Naive thymus-derived CD8-positive, alpha-beta T cell (primary cell): ENCODE measurements around the gene GCDH. TPM values are rescaled to one million over a fixed set of nuclear protein-coding genes. Genes with fewer than 3 reads are reported as not detected.
"Not testable (repeated sequence)": the region's sequence is repeated elsewhere in the genome, so short reads cannot be mapped to it uniquely, and the experiment has no call there.

Experiments used
- ATAC-seq, 2 donors: fragments of 150-1000 bp; cut with Tn5 transposase in 1 of 2; sonication (Bioruptor Pico), chemical (Tn5 transposase) in 1 of 2; 1 replicate in 1 of 2; 2 replicates in 1 of 2; pipeline ENCODE4 v1.10.0; 2021; ENCODE audit warnings: mild to moderate bottlenecking in 2 of 2, moderate library complexity in 2 of 2
- POLR2A ChIA-PET: fragments of 350-600 bp; sonication (Branson Sonifier 250); formaldehyde crosslinking; loops from one replicate; lab custom pipeline; 2021; ENCODE audit warnings: antibody characterized with exemption; lab: Charles Lee
- DNase-seq, 10 donors: peaks; one replicate each; pipeline versions ENCODE4 v3.0.0 to v3.0.0-alpha.2; 2020 to 2022
- H3K27ac Mint-ChIP-seq, 10 donors: one replicate each; pipeline ENCODE4 v1.8.0; 2020 to 2022; ENCODE audit warnings: mild to moderate bottlenecking in 10 of 10, mixed read lengths in 10 of 10, moderate library complexity in 4 of 10, inconsistent platforms in 1 of 10
- H3K27me3 Mint-ChIP-seq, 5 donors: one replicate each; pipeline ENCODE4 v1.8.0; 2021 to 2022; ENCODE audit warnings: mixed read lengths in 5 of 5
- H3K36me3 Mint-ChIP-seq, 3 donors: one replicate each; pipeline ENCODE4 v1.8.0; 2020 to 2022; ENCODE audit warnings: mixed read lengths in 3 of 3, mild to moderate bottlenecking in 2 of 3, inconsistent platforms in 1 of 3
- H3K4me1 Mint-ChIP-seq, 4 donors: one replicate each; pipeline ENCODE4 v1.8.0; 2021 to 2022; ENCODE audit warnings: mixed read lengths in 4 of 4
- H3K4me3 Mint-ChIP-seq, 10 donors: one replicate each; pipeline ENCODE4 v1.8.0; 2020 to 2022; ENCODE audit warnings: mild to moderate bottlenecking in 10 of 10, mixed read lengths in 10 of 10, moderate library complexity in 6 of 10, inconsistent platforms in 1 of 10
- H3K9me3 Mint-ChIP-seq, 9 donors: one replicate each; pipeline ENCODE4 v1.8.0; 2020 to 2022; ENCODE audit warnings: mixed read lengths in 9 of 9, mild to moderate bottlenecking in 3 of 9, inconsistent platforms in 1 of 9, moderate library complexity in 1 of 9
- polyA plus RNA-seq, 3 donors: library from polyadenylated mRNA; unstranded; fragments of 300-500 nt; fragmentation: Illumina TruSeq; gene quantifications; one replicate each; pipeline ENCODE4 v1.2.3, GENCODE V29; 2021
- total RNA-seq, 8 experiments: library from RNA in 2 of 8; stranded (reverse) in 2 of 8; gene quantifications; one replicate each; pipeline ENCODE4 v1.2.3 and lab custom pipeline; 2021 to 2026

The GCDH gene
- total RNA-seq = 10 to 100 TPM; 68.5 to 69.8 TPM
- polyA plus RNA-seq = 10 to 100 TPM; 18.0 to 20.7 (median 19.8) TPM
- 42.3 to 65.8 (median 48.8) reads per million in 6 experiments for total RNA-seq (lab: John Stamatoyannopoulos, UW)

DNA sequence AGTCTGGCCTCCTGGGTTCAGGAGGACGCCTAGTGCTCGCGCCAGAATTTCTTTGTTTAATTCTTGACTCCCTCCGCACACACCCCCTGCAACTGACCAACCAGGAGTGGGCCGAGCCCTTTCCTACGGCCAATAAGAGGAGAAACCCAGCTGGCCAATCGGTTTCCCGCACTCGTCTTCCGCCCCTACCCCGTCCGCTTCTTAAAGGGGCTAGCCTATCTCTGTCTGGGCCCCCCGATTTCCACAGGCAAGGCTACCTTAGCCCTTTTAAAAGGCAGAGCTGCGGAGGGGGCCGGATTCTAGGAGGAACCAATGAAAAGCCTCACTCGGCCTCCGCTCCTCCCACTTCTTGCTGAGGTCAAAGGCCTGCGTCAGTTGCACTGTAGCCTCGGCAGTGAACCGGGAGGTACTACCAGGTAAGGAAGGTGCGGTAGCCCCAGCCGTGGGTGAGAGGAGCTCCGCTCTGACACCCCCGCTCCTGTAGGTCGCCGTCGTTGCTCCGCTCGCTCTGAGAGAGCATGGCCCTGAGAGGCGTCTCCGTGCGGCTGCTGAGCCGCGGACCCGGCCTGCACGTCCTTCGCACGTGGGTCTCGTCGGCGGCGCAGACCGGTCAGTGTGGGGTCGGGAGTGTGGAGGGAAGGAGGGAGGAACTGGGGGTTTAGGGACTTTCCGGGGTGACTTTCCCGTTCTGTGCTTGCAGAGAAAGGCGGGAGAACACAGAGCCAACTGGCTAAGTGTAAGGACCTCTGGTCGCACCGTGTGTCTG is at the start of gene GCDH:
Gene GCDH, plus strand, starts transcription at position 374 of the 766 bp plus-strand sequence. Its CDS starts 145 bp downstream, at position 519.
- Mint-ChIP-seq H3K4me1 (peaks cover 13 to 39% (median 27%) of the 10 kb centered on the region in 4 donors), H3K4me3 (peak within 1 kb of the TSS; percentile 95 to 100 (median 99)), H3K27ac (peak within 1 kb of the TSS; percentile 91 to 100 (median 98)), H3K36me3 (peaks cover 0 to 30% (median 7%) of the 10 kb centered on the region in 3 donors), H3K27me3 (no peaks in the 10 kb centered on the region), H3K9me3 (no peaks in the 10 kb centered on the region)
- POLR2A ChIA-PET = interaction anchor here (0.6 to 6.7 kb wide), 31 partner anchors 9 to 279 kb away, joined by 3 to 56 read pairs (median 5); partner anchors contain the start of genes CALR, DNASE2, FARSA and FBXW9
- DNase-seq (peak; percentile 81 to 98 (median 96)), ATAC-seq (peak; percentile 90 to 91)

DNA sequence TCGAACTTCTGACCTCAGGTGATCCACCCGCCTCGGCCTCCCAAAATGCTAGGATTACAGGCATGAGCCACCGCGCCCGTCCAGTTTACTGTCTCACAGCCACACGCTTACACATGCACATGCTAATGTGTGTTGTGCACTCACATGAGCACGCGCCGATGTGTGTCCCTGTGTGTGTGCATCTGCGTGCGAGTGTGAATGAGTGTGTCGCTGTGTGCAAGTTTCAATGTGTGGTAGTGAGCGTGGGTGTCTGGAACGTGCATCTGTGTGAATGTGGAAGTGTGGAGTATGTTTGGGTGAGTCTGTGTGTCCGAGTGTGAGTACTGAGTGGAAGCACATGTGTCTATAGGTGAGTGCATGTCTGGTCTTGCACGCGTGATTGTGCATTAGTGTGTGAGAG is 48.4 kb upstream of the GCDH start:
- H3K4me3 Mint-ChIP-seq = peak overlapping the region in 1 of 10 donors; percentile 11
- H3K4me1 Mint-ChIP-seq = peaks cover 21 to 36% (median 34%) of the 10 kb centered on the region in 4 donors
- H3K36me3 Mint-ChIP-seq = peaks cover 0 to 11% (median 2%) of the 10 kb centered on the region in 3 donors
- no peak overlapping the region for H3K27ac Mint-ChIP-seq
- H3K9me3 Mint-ChIP-seq = no peaks in the 10 kb centered on the region
- ATAC-seq (no peak), DNase-seq (no peak)
- peaks cover 43 to 88% (median 56%) of the 10 kb centered on the region in 5 donors for H3K27me3 Mint-ChIP-seq
- POLR2A ChIA-PET = no interaction called here

- ATAC-seq (no peak), DNase-seq (no peak)
- H3K4me3 Mint-ChIP-seq = no peak overlapping the region
- no peaks in the 10 kb centered on the region for H3K9me3 Mint-ChIP-seq
- POLR2A ChIA-PET = no interaction called here
- H3K27me3 Mint-ChIP-seq = peaks cover 38 to 83% (median 54%) of the 10 kb centered on the region in 5 donors
- no peak overlapping the region for H3K27ac Mint-ChIP-seq
- H3K36me3 Mint-ChIP-seq = peaks cover 0 to 11% (median 2%) of the 10 kb centered on the region in 3 donors
- H3K4me1 Mint-ChIP-seq = peaks cover 23 to 39% (median 34%) of the 10 kb centered on the region in 4 donors
Measured at GRCh38 chr19:12843328-12843727, 47.6 kb upstream of the GCDH start.

- POLR2A ChIA-PET = interaction anchor here (0.5 kb wide), 2 partner anchors 36 to 117 kb away, joined by 3 to 5 read pairs; no protein-coding TSS in a partner anchor
- Mint-ChIP-seq H3K4me3 (no peak overlapping the region), H3K27ac (no peak overlapping the region), H3K9me3 (no peaks in the 10 kb centered on the region), H3K27me3 (peaks cover 38 to 75% (median 56%) of the 10 kb centered on the region in 5 donors), H3K4me1 (peaks cover 21 to 31% (median 29%) of the 10 kb centered on the region in 4 donors), H3K36me3 (peaks cover 0 to 11% (median 2%) of the 10 kb centered on the region in 3 donors)
- DNase-seq (no peak), ATAC-seq (no peak)
Measured at GRCh38 chr19:12843999-12844732, 46.8 kb upstream of the GCDH start.

GRCh38 chr19:12846613-12847012 is 44.3 kb upstream of the GCDH start:
- not testable (repeated sequence) for H3K27ac Mint-ChIP-seq, H3K9me3 Mint-ChIP-seq, H3K36me3 Mint-ChIP-seq, ATAC-seq, DNase-seq
- POLR2A ChIA-PET = interaction anchor here (0.6 to 2.1 kb wide), 6 partner anchors 46 to 1843 kb away, joined by 3 to 8 read pairs (median 4); no protein-coding TSS in a partner anchor
- H3K4me1 Mint-ChIP-seq = peaks cover 7 to 11% (median 9%) of the 10 kb centered on the region in 4 donors
- H3K27me3 Mint-ChIP-seq = peaks cover 21 to 52% (median 34%) of the 10 kb centered on the region in 5 donors
- H3K4me3 Mint-ChIP-seq = peak overlapping the region in 1 of 10 donors; percentile 6

DNA sequence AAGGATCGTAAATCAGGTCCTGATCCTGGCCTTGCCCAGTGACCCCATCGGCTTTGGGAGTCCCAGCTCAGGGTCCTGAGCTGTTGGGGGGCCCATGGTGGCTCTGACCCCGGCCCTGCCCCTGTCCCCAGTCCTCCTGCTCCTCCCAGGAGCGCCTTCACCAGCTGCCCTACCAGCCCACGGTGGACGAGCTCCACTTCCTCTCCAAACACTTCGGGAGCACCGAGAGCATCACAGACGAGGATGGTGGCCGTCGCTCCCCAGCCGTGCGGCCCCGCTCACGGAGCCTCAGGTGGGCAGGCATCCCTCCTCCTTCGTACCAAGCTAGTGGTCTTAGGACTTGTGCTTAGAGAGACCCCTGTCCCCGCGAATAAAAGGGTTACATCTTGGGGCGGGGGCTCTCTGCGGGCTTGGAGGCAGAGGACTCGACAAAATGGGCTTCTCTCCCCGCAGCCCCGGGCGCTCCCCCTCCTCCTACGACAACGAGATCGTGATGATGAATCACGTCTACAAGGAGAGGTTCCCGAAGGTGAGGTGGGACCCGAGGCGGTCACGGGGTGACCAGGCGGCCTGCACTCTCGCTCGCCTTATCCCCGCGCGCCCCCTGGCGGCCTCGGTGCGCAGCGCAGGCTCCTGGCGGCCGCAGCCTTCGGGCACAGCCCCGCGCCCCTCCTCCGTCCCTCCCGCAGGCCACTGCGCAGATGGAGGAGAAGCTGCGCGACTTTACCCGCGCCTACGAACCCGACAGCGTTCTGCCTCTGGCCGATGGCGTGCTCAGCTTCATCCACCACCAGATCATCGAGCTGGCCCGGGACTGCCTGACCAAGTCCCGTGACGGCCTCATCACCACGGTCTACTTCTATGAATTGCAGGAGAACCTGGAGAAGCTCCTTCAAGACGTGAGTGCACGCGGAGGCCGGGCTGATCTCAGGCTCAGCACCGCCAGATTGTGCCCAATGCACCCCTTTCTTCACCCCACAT is 43.5 kb upstream of the GCDH start:
- peak overlapping the region in 1 of 10 donors; percentile 76 for H3K27ac Mint-ChIP-seq
- POLR2A ChIA-PET = interaction anchor here (0.5 to 2.1 kb wide), 10 partner anchors 15 to 1842 kb away, joined by 3 to 8 read pairs (median 4); no protein-coding TSS in a partner anchor
- ATAC-seq (peak; percentile 94 to 98), DNase-seq (peak; percentile 56 to 85 (median 79))
- peaks cover 3 to 7% (median 6%) of the 10 kb centered on the region in 4 donors for H3K4me1 Mint-ChIP-seq
- H3K4me3 Mint-ChIP-seq = peak overlapping the region in 8 of 10 donors; percentile 29 to 67 (median 50)
- H3K27me3 Mint-ChIP-seq = peaks cover 16 to 46% (median 28%) of the 10 kb centered on the region in 5 donors
- no peaks in the 10 kb centered on the region for H3K9me3 Mint-ChIP-seq
- H3K36me3 Mint-ChIP-seq = peaks cover 0 to 2% (median 0%) of the 10 kb centered on the region in 3 donors

DNA sequence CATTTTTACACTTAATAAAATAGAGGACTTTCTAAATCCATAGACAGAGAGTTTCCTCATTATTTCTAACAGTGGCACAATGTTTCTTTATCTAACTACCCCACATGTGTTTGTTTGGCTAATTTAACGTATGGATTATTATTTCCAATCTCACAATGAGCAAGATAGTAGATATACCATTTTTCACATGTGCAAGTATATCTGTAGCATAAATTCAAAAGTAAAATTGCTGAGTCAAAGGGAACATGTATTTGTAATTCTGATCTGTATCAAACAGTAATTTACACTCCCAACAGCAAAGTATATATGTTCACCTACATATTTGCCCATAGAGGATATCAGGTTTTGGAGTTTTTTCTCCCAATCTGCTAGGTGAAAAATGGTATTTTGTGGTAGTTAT is 34.3 kb upstream of the GCDH start:
- no peaks in the 10 kb centered on the region for H3K4me1 Mint-ChIP-seq
- POLR2A ChIA-PET = interaction anchor here (0.6 kb wide), 1 partner anchor 26 kb away, joined by 3 read pairs; no protein-coding TSS in a partner anchor

GRCh38 chr19:12858041-12858928 is 32.7 kb upstream of the GCDH start:
- Mint-ChIP-seq H3K9me3 (peaks cover 0 to 18% (median 3%) of the 10 kb centered on the region in 9 donors), H3K27ac (no peak overlapping the region), H3K36me3 (peaks cover 0 to 8% (median 2%) of the 10 kb centered on the region in 3 donors), H3K4me3 (no peak overlapping the region), H3K27me3 (peaks cover 0 to 2% (median 0%) of the 10 kb centered on the region in 5 donors), H3K4me1 (no peaks in the 10 kb centered on the region)
- POLR2A ChIA-PET = interaction anchor here (0.6 kb wide), 1 partner anchor 27 kb away, joined by 3 read pairs; no protein-coding TSS in a partner anchor
- DNase-seq (peak in 1 of 10 donors; percentile 58), ATAC-seq (no peak)

More for the DNA sequence above, 34.3 kb upstream of the GCDH start:
- Mint-ChIP-seq H3K9me3 (peaks cover 0 to 18% (median 3%) of the 10 kb centered on the region in 9 donors), H3K4me3 (no peak overlapping the region), H3K27ac (no peak overlapping the region), H3K27me3 (peaks cover 0 to 2% (median 0%) of the 10 kb centered on the region in 5 donors), H3K36me3 (peaks cover 0 to 8% (median 2%) of the 10 kb centered on the region in 3 donors)
- no peak for DNase-seq
- ATAC-seq = no peak

- Mint-ChIP-seq H3K9me3 (peaks cover 0 to 18% (median 3%) of the 10 kb centered on the region in 9 donors), H3K36me3 (peaks cover 0 to 8% (median 2%) of the 10 kb centered on the region in 3 donors), H3K4me1 (no peaks in the 10 kb centered on the region), H3K4me3 (no peak overlapping the region), H3K27ac (no peak overlapping the region), H3K27me3 (peaks cover 0 to 5% (median 0%) of the 10 kb centered on the region in 5 donors)
- no peak for ATAC-seq
- POLR2A ChIA-PET = interaction anchor here (0.6 kb wide), 1 partner anchor 14 kb away, joined by 4 read pairs; no protein-coding TSS in a partner anchor
- no peak for DNase-seq
Measured at GRCh38 chr19:12859546-12859945, 31.4 kb upstream of the GCDH start.

GRCh38 chr19:12864143-12864542 is 26.8 kb upstream of the GCDH start:
- Mint-ChIP-seq H3K27ac (no peak overlapping the region), H3K36me3 (no peaks in the 10 kb centered on the region), H3K4me3 (peak overlapping the region in 1 of 10 donors; percentile 10), H3K4me1 (peaks cover 8 to 13% (median 11%) of the 10 kb centered on the region in 4 donors), H3K27me3 (peaks cover 0 to 5% (median 0%) of the 10 kb centered on the region in 5 donors), H3K9me3 (peaks cover 0 to 2% (median 0%) of the 10 kb centered on the region in 9 donors)
- no peak for ATAC-seq
- POLR2A ChIA-PET = interaction anchor here (0.7 to 1.0 kb wide), 2 partner anchors 10 to 233 kb away, joined by 3 to 5 read pairs; no protein-coding TSS in a partner anchor
- no peak for DNase-seq
